NCI-H524 (cell line): Measurements from ENCODE around the gene NDUFA8.
A peak's percentile ranks its signal among the peaks of the same experiment; 100 is the strongest.

Experiments used
- DNase-seq, 2 experiments: peaks; one replicate each; lab custom pipeline; 2025; lab: John Stamatoyannopoulos, UW

NDUFA8 gene

DNA sequence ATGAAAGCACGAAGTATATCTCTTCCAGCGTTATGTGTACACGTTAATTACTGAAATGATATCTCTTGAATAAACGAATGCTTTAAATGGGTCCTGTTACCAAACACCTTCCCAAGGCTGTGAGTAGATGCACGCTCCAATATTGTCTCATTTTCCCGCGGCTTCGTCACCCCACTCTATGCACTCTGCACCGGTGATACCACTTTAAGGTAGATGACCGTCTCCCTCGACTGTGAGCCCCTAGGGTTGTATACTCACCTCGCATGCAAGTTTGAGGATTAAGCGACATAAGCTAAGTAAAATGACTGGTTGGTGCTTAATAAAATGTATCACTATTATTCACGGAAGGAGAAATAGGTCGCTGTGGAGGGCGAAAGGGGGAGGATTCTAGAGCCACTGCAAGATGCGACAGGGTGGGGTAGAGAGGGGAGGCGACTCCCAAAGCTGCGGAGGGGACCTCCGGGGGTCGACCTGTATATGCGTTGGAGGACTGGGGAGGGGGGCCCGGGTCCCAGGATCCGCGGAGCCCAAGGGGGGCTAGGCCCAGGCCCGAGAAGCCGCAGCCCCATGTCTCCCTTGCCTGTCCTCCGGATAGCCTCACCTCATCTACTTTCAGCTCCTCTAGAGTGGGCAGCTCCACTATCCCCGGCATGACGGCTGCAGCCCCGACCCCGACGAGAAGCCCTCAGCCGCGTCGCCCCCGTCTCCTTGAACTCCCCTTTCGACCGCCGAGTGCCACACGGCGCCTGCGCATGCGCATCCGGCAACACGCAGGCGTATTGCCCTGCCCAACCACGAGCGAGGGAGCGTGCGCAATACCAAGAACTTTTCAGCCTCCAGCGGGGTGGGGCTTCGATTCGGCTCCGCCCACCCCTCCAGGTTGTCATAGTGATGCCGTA lies at the start of gene NDUFA8, which contains the start of gene MORN5:
Gene NDUFA8 (minus strand): TSS at position 754 of the 899 bp plus-strand sequence. CDS start 102 bp downstream, at position 652.
Gene MORN5 (plus strand): TSS at position 883 of the 899 bp plus-strand sequence. CDS start 65 bp downstream, outside the sequence.
- peak; percentile 99 to 100 for DNase-seq

DNA sequence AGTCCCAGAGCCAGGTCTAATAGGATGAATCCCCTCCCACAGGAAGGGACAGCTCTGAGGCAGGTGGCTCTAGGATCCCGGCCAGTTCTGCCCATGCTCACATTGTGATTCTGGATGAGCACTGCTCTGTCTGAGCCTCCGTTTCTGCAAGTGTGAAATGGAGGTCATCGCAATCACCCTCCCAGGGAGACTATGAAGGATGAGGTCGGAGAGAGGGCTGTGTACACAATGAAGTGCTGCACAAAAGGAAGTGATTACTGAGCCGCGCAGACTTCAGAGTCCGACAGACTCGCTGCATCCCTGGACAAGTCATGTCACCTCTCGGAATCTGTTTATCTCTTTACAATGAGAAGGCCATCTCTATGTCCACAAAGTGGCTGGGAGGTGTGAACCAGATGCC lies 47.5 kb upstream of the NDUFA8 start:
- DNase-seq: no peak

DNA sequence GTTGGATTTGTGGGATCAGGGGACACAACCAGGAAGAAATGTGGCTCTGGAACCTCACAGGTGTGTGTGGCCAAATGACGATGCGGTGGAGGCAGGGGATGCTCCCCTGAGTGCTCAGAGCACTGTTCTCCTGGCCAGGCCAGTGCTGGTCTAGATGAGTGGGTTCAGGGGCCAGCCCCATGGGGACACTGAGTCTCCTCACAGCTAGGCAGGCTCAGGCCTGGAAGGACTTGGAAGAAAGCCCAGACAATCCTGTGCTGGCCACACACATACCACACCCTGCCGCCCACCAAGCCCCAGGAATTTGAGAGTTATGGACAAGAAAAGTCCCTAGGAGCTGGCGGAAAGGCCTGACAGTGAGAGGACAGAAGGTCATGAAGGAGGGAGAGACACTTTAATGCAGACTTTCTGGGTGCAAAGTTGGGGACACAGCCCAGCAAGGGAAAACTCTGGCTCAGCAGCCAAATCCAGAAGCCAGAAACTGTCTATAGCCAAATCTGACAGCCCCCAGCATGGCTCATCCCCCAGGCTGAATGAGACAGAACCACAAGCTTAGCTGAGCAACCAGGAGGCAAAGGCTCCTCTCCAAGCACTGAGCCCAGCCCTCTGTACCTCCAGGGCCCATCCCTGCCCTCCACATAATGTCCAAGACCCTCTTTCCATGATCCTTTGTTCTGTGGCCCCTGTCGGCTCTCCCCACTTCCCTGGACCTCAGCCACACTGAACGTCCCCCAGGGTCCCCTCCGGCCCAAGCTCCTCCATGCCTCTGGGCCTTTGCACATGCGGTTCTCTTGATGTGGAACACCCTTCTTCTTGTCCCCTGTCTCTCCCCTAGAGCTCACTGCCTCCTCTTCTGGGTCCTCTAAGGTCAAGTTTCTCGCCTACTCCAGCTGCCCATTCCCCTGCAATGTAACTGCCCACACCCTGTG lies 46.8 kb upstream of the NDUFA8 start:
- no peak for DNase-seq

DNA sequence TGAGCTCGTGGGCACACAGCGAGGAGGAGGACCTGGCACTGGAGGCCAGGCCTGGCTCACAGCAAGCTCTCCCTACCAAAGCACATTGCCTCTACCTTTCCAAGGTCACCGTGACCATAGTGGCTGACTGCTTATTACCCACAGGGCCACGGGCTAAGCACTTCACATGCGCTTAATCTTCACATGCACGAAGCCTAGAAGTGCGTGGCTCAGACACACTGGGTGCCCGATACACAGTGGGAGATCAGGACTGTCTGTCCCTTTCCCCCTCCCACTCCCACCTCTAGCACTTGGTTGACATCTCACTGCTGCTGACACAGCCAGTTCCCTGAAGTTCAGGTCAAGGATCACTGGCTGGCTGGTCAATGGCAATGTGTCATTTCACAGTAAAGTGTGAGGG lies 45.6 kb upstream of the NDUFA8 start:
- no peak for DNase-seq

DNA sequence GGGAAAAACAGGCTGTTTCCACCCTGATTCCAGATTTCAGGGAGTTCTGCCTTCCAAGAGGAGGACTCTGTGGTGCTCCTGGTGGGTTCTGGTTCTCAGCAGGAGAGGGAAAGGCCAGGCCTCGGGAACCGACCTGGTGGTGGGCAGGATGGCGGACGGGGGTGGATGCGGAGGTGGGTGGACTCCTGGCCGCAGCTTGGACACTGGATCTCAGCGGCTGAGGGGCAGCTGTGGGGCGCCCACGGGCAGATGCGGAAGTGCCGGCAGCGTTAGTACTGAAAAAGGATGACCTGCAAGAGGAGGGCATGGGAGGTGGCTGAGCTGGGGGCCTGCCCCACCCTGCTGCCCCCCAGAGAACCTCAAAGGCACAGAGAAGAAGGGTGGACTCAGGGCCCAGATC lies 44.9 kb upstream of the NDUFA8 start:
- no peak for DNase-seq

DNA sequence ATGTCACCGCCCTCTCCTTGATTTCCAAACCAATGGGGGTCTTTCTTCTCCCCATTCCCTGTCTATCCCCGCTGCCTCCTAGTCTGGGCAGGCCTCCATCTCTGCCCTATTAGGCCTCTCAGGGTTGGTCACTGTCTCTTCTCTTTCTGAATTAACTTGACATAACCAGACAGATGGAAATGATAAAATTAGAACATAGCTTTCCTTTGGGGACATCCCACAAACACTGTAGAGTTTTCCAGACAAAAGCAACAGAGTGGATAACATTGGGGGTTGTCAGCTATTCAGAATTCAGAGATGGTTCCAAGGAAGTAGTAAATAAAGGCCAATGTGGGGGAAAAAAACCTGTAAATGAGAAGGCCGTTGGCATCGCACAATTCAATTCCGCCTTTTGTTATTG lies 44.5 kb upstream of the NDUFA8 start:
- no peak for DNase-seq

DNA sequence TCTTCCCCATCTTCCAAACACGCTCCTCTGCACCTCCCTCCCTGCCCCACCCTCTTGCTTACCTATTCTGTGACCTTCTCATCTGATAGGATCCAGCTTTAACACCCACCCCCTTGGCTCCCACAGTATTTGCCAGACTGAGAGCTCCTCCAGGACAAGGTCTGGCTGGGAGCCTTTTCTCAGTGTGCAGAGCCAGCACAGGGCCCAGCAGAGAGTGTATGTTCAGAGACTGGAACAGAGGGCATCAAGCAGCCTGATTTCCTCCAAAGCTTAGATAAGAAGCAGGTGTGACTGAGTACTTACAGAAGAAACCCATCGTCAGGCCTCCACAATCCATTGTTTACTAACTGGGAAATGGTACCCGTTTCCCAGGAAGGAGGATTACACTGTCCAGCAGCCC lies 42.5 kb upstream of the NDUFA8 start:
- DNase-seq: no peak

DNA sequence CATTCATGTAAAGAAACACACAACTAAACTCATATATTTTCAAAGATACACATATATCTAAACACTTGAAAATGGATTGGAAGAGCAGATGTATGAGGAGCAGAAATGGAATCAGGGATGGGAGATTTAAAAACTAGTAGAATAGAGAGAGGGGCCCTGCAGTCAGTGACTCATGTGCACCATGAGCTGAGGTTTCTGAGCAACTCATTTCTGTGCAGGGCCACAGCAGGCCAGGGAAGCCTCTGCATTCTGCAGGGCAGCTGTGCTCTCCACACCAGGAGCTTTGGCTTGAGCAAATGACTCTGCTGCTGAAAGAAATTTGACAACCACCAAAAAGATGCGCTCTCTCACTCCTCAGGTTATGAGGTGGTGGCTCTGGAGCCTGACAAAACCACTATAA lies 42.1 kb upstream of the NDUFA8 start:
- no peak for DNase-seq

DNA sequence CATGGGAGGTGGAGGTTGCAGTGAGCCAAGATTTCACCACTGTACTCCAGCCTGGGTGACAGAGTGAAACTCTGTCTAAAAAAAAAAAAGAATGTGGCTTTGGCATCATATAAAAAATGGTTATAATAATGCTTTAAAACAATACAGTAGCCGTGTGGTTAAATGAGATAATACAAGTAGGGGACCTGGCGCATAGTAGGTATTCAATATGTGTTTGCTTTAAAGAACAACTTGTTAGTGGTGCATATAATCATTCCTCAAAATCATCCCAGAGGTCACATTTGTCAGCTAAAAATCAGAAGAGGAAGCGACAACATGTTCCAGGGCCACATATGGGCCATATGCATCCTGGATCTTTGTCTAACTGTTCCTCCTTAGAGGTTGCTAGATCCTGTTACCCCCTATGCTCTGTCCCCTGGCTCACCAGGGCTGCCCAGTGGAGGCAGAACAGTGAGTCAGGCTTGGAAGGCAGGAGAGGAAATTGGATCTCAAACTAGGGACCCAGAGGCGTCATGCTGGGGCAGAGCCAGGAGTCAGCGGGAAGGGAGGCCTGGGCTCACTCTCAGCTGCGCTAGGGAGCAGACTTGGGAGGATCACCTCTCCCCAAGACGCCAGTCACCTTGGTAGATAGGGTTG lies 41.5 kb upstream of the NDUFA8 start:
- no peak for DNase-seq

DNA sequence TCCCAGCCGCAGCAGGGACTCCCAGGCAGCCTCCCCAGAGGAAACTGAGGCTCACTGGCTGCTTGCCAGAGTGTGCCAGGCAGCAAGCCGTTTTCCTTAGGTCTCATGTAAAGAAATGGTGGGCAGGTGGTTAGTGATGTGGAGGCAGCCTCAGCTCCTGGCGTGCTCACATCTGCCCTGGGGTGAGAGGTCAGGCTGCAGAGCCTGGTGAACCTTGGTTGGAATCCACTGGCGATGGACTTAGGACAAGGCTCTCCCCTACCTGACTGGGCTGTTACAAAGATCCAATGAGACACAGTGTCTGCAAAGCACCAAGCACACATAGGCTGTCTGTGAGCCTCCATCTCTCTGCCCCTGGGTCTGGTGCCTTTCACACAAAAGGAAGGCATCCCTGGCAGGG lies 38.3 kb upstream of the NDUFA8 start:
- DNase-seq: no peak

DNA sequence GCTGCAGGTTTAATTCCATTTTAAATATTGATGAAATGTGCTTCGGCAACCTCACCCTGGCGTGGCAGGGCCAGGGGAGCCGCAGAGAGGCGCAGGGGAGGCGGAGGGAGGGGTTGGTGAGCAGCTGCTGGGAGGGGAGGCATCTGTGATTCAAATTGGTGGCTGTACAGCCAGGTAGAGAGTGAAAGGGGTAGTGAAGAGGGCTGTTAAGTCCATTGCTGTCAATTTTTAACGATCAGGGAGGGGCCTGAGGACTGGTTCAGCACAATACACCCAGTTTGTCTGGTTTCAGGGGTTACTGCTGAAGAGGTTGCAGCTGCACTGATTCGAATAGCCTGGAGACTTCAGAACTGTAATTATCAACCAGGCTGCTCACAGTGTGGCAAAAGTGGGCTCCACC lies 37.8 kb upstream of the NDUFA8 start:
- peak; percentile 18 to 54 for DNase-seq

DNA sequence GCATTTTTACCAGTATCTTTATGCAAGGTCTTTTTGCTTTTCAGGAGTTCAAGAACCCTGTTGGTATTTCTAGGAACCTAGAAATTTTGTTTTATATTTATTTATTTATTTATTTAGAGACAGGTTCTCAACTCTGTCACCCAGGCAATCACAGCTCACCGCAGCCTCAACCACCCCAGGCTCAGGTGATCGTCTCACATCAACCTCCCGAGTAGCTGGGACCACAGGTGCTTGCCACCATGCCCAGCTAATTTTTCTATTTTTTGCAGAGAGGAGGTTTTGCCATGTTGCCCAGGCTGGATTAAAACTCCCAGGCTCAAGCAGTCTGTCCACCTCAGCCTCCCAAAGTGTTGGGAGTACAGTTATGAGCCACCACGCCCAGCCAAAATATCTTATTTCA lies 36.3 kb upstream of the NDUFA8 start:
- DNase-seq: no peak

DNA sequence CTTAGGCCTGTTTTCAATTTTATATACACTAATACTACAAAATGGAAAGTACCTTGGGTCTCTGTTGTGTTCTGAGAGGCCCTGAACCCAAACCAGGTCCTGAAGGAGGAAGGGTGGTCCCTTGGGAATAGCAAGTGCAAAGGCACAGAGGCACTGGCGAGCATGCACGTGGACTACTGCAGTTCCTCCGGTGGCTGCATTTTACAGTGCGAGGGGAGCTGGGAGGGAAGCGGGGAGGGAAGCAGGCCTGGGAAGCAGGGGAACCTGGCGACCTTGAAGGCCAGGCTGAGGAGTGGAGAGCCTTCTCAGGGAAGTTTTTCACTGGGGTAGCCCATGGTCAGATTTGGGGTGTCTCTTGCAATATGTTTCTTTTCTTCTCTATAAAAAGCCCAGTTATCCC lies 34.1 kb upstream of the NDUFA8 start:
- no peak for DNase-seq

DNA sequence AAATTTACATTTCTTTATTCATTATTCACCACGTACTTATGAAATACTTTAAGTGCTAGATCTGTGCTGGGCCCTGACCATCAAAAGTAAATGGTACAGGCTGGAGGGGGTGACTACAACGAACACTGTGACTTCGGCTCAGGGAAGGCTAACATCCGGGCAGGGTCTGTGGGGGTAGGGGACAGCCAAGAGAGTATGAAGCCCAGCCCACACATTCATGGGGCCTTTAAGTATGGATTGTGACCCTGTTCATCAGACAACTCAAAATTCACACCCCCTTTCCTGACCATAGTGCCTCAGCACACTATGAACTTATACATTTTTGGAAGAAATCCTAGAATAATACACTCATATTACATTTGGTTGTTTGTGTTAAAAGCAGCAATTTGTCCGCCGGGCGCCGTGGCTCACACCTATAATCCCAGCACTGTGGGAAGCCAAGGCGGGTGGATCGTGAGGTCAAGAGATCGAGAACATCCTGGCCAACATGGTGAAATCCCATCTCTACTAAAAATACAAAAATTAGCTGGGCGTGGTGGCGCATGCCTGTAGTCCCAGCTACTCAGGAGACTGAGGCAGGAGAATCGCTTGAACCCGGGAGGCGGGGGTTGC lies 33.4 kb upstream of the NDUFA8 start:
- no peak for DNase-seq

DNA sequence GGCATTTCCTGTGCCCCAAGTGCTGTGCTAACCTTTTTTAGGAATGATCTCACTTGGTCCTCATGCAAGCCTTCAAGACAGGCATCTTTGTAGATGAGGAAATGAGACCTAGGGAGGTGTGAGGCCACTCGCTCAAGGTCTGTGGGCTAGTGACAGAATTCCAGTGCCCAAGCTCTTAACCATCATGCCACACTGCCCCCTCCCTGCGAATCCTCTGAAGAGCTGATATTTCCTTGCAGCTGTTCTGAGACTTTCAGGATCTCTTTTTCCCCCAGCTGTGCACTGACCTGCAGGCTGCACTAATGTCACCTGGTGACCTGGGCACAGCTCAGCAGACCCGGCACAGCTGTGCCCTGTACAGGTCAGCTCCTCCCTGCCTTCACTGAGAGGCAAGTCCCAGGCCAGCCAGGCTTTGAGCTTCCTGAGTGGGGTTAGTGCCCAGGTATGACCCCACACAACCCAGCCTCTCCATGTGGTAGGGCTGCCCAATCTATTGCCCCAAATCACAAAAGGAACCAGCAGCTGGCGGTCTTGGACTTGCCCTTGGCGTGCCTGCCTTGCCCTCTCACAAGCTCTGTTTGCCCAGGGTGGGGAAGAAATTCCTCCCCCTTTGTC lies 32.8 kb upstream of the NDUFA8 start:
- DNase-seq: no peak

DNA sequence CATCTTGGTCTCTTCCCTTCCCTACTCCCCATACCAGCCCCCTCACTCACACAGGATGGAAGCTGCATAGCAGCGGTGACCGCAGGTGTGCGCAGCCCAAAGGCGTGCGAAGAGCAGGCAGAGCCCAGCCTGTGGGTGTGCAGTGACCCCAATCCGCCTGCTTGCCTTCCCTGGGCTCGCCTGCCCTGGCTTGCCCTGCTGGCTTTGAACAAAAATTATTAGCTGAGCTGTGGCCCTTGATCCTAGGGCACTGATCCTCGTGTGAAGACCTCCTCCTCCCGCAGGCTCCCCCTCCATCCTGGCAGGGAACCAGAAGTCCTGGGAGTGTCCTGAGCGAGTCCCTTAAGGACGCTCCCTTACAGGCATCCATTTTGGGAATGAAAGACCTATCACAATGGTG lies 32.0 kb upstream of the NDUFA8 start:
- no peak for DNase-seq

DNA sequence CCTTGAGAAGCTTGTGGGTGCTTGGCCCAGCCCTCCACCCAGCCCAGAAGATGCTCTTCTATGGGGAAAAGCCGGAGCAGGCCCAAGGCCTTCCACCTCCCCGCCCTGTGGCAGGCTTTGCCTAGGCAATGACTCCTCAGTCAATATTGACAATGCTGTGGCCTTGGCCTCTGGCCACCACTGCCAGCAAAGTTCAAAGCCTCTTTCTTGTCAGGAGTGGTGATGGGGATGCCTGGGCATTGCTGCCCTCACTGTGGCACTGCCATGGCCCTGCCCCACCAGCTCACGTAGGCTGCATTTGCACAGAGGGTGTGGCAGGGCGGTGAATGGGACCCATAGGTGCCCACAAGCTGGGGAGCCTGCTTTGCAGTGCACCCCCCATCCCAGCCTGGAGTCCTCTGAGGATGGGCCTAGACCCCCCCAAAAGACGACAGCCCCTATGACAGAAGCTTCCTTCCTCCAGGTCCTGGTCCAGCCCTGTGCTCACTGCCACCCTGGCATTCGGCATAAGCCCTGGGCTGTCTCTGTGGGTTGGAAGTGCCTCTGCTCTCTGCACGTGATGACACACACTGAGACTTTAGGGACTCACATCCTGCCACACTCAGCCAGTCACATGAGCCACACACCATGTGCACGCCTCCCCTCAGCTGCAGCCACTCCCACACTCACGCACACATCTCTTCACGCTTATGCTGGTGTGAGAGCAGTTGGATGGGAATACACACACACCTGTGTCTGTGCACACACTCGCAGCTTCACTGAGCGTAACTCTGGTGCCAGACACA lies 31.2 kb upstream of the NDUFA8 start:
- no peak for DNase-seq

DNA sequence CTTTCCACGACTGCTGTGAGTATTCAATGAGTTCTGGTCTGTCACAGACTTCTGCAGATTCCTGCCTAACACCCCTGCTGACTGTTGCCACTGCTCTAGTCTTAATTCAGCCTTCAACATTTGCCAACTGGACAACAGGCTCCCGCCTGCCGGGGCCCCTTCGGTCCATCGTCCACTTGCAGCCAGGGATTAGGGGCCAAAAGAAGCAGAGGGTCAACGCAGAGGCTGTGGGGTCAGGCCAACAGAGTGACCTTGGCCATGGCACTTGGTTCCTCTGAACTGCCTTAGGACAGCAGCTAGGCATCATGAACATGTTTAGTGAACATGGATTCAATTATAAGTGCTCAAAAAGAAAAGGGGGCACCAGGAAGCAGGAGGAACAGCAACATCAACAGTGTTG lies 28.8 kb upstream of the NDUFA8 start:
- DNase-seq: no peak

DNA sequence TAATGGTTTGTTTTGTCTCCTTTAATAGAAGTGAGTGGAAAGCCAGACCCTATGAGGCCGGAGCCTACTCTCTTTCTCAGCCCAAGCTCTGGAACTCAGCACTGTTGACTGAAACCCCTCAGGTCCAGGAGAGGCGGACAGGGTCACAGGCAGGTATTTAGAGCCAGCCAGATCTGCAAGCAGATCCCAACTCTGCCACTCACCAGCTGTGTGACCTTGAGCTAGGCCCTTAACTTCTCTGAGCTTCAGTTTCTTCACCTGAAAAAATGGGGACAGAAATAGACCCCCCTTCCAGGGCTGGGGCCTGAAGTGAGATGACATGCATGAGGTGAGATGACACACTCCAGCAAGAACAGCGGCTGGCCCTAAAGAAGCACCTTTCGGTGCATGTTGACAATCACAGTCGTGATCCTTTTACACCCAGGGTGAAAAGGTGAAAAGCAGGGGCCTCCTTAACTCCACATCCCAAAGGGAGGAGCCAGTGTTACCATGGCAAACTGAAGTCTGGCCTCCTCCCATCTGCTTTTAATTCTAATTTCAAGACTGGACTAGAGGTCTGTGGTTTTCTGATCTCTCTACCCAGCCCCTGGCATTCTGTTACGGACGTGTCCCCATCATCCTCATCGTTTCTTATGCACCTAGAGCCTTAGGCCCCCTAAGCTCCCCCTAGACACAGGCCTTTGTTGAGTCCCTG lies 27.3 kb upstream of the NDUFA8 start:
- no peak for DNase-seq

DNA sequence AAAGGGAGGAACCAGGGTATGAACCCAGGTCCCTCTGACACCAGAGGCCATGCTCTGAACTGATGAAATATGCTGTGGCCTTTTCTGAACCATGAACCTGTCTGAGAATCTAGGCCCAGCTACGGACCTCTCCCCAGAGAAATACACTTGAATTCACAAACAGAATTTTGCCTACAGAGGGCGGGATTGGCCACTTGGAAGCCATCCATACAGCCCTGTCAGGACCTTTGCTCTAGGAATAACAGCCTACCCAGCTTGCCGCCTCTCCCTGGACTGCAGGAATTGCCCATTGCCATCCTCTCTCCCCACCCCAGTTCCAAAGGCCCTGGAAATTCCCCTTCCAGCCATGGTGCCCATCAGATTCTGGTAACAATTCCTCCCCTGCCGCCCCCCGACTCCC lies 26.7 kb upstream of the NDUFA8 start:
- no peak for DNase-seq
